H1 (cell line): ENCODE data around the gene SIX1.

Experiments used
- CTCF ChIP-seq, 3 experiments: IDR thresholded peaks; 1 replicate in 2 of 3; 2 replicates in 1 of 3; pipeline versions ENCODE4 v1.5.1 to v1.6.1; 2011; ENCODE audit warnings: low read length in 3 of 3, mild to moderate bottlenecking in 3 of 3, inconsistent platforms in 2 of 3, low read depth in 1 of 3, moderate library complexity in 1 of 3; ENCODE audit not compliant: insufficient read depth in 1 of 3; ENCODE audit errors: control extremely low read depth in 1 of 3
- EP300 ChIP-seq, 2 experiments: IDR thresholded peaks; 1 replicate in 1 of 2; 2 replicates in 1 of 2; pipeline ENCODE4 v1.6.1; 2011 to 2012; ENCODE audit warnings: low read depth in 2 of 2, low read length in 2 of 2, mild to moderate bottlenecking in 2 of 2, borderline replicate concordance in 1 of 2, inconsistent platforms in 1 of 2, moderate library complexity in 1 of 2
- POLR2A ChIP-seq, 2 experiments: IDR thresholded peaks; 1 replicate in 1 of 2; 2 replicates in 1 of 2; pipeline ENCODE4 v1.6.1; 2011; ENCODE audit warnings: low read depth in 2 of 2, low read length in 2 of 2, mild to moderate bottlenecking in 2 of 2; ENCODE audit errors: control extremely low read depth in 1 of 2
- SP1 ChIP-seq: IDR thresholded peaks from 2 replicates; pipeline ENCODE4 v1.6.1; 2011; ENCODE audit warnings: low read depth, low read length

- no peak for TF ChIP-seq SP1
- TF ChIP-seq CTCF (IDR thresholded peaks at IDR 0.05; ENCODE audit: control extremely low read depth in 1 of 3, insufficient read depth in 1 of 3, low read depth in 1 of 3, low read length in 3 of 3), result no peak
- no peak for TF ChIP-seq POLR2A (IDR thresholded peaks at IDR 0.05; ENCODE audit: control extremely low read depth in 1 of 2, low read depth in 2 of 2, low read length in 2 of 2)
- no peak for TF ChIP-seq EP300 (IDR thresholded peaks at IDR 0.05; ENCODE audit: borderline replicate concordance in 1 of 2, low read depth in 2 of 2, low read length in 2 of 2)
Observed at GRCh38 chr14:60639674-60640073, 9.6 kb downstream of the SIX1 start.
